ENCODE data around the gene AFF4.

DNA sequence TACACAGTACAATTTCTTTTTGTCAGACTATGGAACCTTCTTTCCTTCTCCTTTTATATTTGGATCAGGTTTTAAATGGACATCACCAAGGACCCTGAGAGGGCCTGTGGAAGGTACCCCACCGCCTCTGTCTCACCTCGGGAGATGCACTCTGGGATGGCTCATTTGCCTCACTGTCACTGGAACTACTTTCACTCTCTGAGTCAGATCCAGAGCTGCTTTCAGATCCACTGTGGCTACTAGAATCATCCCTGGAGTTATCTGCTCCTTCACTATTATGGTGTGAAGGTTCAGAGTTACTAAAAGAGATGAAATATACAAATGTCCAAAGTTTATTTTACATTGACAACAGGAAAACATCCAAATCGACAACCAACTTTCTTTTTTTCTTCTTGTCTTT is 65.3 kb downstream of the AFF4 start:
- TF ChIP-seq TAF1 (IDR thresholded peaks at IDR 0.05; ENCODE audit: borderline replicate concordance, low read depth, low read length) (no peak), POLR2AphosphoS5 (IDR thresholded peaks at IDR 0.05; ENCODE audit: low read depth, low read length) (no peak)

All from GM12892 (cell line).